ENCODE measurements around the gene IL16.

Gene IL16

GRCh38 chr15:81295486-81296121 is 98.9 kb downstream of the IL16 start:
- DNase-seq (ENCODE audit: low spot score): no peak

- DNase-seq (ENCODE audit: low spot score): no peak
Measured at GRCh38 chr15:81296186-81296585, 99.5 kb downstream of the IL16 start.

GRCh38 chr15:81296673-81297072 is 100.0 kb downstream of the IL16 start:
- DNase-seq (ENCODE audit: low spot score): no peak

- DNase-seq (ENCODE audit: low spot score): peak; percentile 89
Measured at GRCh38 chr15:81297147-81297572, 100.5 kb downstream of the IL16 start.

GRCh38 chr15:81297603-81298575 is 101.2 kb downstream of the IL16 start:
- DNase-seq (ENCODE audit: low spot score): no peak

GRCh38 chr15:81298611-81299010 is 101.9 kb downstream of the IL16 start:
- DNase-seq (ENCODE audit: low spot score): no peak

- DNase-seq (ENCODE audit: low spot score): no peak
Measured at GRCh38 chr15:81299156-81299555, 102.5 kb downstream of the IL16 start.

- no peak for DNase-seq (ENCODE audit: low spot score)
Measured at GRCh38 chr15:81299630-81300273, 103.1 kb downstream of the IL16 start.

- DNase-seq (ENCODE audit: low spot score): no peak
Measured at GRCh38 chr15:81301385-81301784, 104.7 kb downstream of the IL16 start.

- DNase-seq (ENCODE audit: low spot score): no peak
Measured at GRCh38 chr15:81301815-81302399, 105.2 kb downstream of the IL16 start.

- no peak for DNase-seq (ENCODE audit: low spot score)
Measured at GRCh38 chr15:81302701-81303109, 106.0 kb downstream of the IL16 start.

- DNase-seq (ENCODE audit: low spot score): no peak
Measured at GRCh38 chr15:81303244-81304225, 106.9 kb downstream of the IL16 start.

- peak; percentile 33 for DNase-seq (ENCODE audit: low spot score)
Measured at GRCh38 chr15:81304226-81304625, 107.5 kb downstream of the IL16 start.

GRCh38 chr15:81308260-81308659 is 111.6 kb downstream of the IL16 start:
- DNase-seq (ENCODE audit: low spot score): no peak

GRCh38 chr15:81309647-81310450 is 113.2 kb downstream of the IL16 start:
- DNase-seq (ENCODE audit: low spot score): no peak

GRCh38 chr15:81310480-81310879 is 113.8 kb downstream of the IL16 start:
- DNase-seq (ENCODE audit: low spot score): no peak

- no peak for DNase-seq (ENCODE audit: low spot score)
Measured at GRCh38 chr15:81311752-81312464, 115.2 kb downstream of the IL16 start.

- DNase-seq (ENCODE audit: low spot score): peak; percentile 99
Measured at GRCh38 chr15:81312790-81313543, 116.3 kb downstream of the IL16 start.

GRCh38 chr15:81313686-81314085 is 117.0 kb downstream of the IL16 start:
- no peak for DNase-seq (ENCODE audit: low spot score)
